RCC 7860 (cell line): ENCODE results near the gene CHST12.
"Not testable (repeated sequence)": the region's sequence is repeated elsewhere in the genome, so short reads cannot be mapped to it uniquely, and the experiment has no call there.

Source experiments
- DNase-seq: peaks from one replicate; pipeline ENCODE4 v3.0.0-alpha.2; 2015; ENCODE audit warnings: low spot score
- FAIRE-seq: peaks from 2 replicates; lab custom pipeline; 2012; peaks lifted over from hg19 to GRCh38; lab: Jason Lieb, UNC

The CHST12 gene

DNA sequence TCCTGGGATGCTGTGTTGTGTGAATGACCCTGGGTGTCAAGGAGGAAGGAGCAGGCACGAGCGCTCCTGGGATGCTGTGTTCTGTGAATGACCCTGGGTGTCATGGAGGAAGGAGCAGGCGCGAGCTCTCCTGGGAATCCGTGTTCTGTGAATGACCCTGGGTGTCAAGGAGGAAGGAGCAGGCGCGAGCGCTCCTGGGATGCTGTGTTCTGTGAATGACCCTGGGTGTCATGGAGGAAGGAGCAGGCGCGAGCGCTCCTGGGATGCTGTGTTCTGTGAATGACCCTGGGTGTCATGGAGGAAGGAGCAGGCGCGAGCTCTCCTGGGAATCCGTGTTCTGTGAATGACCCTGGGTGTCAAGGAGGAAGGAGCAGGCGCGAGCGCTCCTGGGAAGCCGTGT is 25.9 kb upstream of the CHST12 start:
- FAIRE-seq = not testable (repeated sequence)

DNA sequence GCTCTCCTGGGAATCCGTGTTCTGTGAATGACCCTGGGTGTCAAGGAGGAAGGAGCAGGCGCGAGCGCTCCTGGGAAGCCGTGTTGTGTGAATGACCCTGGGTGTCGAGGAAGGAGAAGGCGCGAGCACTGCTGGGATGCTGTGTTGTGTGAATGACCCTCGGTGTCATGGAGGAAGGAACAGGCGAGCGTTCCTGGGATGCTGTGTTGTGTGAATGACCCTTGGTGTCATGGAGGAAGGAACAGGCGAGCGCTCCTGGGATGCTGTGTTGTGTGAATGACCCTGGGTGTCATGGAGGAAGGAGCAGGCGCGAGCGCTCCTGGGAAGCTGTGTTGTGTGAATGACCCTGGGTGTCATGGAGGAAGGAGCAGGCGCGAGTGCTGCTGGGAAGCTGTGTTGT is 25.3 kb upstream of the CHST12 start:
- not testable (repeated sequence) for FAIRE-seq, DNase-seq

More for the DNA sequence above, 25.9 kb upstream of the CHST12 start:
- DNase-seq = not testable (repeated sequence)

DNA sequence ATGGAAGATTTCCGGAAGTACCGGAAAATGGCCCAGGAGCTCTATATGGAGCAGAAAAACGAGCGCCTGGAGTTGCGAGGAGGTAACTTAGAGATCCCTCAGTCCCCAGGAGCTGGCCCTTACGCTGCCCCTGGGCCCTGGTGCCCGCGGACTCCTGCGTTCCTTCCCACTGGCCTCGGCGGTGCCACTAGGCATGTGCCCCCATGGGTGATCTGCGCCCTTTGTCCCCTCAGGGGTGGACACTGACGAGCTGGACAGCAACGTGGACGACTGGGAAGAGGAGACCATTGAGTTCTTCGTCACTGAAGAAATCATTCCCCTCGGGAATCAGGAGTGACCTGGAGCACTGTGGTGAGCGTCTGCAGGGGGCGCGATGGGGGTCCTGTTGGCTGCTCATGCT is 24.2 kb upstream of the CHST12 start:
- no peak for FAIRE-seq
- DNase-seq = no peak

DNA sequence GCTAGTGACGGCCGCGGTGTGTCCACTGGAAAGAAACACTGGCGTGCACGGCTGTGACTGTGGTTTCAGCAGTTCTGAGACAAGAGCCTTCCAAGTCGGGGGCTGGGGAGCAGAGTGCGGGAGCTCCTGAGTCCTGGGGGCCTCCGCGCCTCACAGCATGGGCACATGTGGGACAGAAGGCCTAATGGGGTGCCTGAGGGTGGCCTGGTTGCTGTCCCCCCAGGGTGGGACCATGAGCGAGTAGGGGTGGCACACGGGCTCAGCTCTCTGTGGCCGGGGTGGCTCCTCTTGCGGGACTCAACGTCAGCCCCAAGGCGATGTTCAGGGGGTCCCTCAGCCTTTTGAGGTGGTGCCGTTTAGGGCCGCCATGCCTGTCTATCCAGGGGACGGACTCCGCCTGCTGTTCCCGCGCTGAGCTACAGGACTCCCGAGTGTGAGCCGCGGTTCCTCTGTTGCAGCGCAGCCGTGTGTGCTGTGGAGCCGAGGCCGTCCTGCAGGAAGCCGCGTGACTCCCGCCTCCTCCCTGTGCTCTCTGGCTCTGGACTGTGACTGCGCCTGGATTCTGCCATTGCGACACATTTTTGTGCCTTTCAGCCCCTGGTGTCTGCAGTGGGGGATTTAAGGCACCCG is 23.5 kb upstream of the CHST12 start:
- FAIRE-seq (no peak), DNase-seq (no peak)

DNA sequence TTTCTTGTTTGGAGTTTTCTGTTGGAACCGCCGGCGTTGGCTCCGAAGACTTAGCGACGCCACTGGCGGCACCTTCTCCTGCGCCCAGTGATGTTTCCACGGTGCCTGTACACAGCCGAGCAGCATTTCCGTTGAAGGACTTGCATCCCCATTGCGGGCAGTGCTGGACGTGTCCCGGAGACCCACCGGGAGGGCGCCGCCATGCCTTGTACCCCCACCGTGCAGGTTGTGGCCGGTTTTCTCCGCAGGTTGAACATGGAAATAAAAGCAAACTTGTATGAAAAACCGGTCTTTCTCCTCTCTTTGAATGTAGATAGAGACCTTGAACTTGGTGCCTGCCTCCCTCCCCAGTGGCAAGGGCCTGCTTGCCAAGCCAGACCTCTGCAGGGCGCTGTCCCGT is 22.9 kb upstream of the CHST12 start:
- no peak for DNase-seq
- FAIRE-seq = no peak

DNA sequence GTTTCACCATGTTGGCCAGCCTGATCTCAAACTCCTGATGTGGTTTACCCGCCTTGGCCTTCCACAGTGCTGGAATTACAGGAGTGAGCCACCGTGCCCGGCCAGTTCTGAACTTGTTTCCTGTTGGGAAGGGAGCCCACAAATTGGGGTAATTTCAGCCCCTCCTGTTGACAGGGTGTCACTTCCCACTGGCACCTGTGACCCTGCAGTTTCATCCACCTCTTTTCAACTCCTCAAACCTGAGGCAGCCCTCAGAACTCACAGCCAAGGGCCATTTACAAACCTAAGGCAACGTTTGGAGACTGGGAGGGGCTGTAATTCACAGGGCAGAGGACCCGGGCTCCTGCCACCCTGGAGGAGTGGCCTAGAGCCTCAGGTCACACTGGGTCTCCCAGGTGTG is 22.2 kb upstream of the CHST12 start:
- no peak for DNase-seq
- FAIRE-seq = no peak

DNA sequence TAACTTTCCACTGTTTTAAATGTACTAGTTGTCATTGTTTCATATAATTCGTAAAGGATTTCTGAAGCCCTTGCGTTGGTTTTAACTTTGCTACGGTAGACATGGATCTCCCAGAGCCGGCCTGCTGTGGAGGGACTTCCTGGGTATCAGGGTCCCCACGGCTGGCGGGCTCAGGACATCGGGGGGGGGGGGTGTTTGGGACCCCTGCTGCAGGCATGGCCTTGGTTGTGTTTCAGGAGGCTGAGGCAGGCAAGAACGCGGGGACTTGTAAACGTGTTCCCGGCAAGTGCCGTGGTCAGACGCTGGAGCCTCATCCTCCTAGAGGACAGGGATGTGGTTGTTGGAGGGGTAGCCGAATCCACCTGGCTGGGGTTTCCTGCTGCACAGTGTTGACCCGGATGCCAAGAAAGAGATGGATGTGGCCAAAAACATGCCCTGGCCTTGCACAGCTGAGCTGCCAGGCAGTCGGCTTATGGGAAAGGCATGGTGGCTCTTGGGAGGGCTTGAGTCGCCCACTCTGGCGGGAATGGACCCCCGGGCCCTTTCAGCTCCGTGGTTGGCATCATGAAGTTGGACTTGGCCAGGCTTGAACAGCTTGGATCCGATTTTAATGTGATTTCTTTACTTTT is 21.4 kb upstream of the CHST12 start:
- DNase-seq (no peak), FAIRE-seq (no peak)

DNA sequence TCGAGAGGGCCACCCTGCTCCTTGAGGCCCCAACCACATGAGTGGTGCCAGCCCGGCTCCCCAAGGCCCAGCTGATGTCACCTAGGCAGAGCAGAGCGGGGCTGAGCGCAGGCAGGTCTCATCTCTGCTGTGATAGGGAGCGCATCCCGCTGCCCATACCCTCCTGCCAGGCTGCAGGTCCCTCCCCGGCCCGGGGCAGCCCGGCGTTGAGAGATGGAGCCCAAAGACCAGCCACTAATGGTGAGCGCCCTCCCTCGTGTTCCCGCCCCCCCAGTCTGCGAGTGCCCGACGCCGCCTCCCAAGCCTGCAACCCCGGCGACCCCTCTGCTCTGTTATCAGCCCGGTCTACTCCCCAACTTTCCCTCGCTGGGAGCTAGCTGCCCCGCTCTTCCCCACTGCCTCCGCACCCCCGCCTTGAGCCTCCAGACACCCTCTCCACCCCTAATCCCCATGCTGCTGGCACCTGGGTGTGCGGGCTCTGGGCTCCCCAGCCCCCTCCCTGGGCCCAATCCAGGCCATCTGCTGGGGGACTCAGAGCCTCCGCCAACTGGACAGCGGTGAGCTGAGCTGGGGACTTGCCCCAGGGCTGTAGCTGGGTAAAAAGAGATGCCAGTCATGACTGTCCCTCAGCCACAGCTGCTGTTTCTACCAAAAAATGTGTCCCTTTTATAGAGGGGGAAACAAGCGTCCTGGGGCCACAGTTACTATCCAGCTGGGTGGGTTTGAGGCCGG is 19.7 kb upstream of the CHST12 start:
- FAIRE-seq = no peak

DNA sequence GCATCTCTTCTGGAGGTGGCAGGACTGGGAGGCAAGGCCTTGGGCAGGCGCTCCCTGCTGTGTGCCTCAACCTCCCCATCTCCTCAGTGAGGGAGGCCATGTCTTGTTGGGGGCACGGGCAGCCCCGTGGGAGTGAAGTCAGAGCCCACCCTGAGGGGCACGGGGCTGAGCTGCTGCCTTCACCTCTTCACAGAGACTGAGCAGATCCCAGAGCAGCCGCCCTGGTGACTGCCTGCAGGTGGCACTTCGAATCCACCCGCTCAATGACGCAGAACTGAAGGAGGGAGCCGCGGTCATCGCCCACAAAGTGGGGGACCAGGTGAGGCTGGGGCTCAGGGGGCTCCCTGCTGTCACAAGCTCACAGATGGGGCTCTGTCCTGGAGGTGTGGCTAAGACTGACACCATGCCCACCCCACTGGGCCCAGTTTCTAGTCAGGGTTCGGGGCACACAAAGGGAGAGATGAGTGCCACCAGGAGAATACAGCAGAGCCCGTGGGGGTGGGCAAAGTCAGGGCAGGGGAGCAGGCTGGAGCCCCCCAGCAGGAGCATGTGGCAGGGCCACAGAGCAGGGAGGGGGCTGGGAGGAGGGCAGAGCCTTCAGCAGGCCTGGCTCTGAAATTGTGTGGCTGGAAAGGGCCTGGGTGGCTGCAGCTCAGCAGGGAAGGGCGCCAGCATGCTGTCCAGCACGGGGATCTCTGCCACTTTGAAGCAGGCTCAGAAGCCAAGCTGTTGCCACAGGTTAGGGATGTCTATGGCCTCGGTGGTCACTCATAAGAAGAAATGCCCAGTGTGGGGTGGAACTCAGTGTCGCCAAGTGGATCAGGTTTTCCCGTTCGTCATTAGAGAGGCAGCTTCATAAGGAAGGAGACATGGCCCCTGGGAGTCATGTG is 18.8 kb upstream of the CHST12 start:
- no peak for DNase-seq
- FAIRE-seq = no peak

More for the DNA sequence above, 19.7 kb upstream of the CHST12 start:
- DNase-seq = no peak

DNA sequence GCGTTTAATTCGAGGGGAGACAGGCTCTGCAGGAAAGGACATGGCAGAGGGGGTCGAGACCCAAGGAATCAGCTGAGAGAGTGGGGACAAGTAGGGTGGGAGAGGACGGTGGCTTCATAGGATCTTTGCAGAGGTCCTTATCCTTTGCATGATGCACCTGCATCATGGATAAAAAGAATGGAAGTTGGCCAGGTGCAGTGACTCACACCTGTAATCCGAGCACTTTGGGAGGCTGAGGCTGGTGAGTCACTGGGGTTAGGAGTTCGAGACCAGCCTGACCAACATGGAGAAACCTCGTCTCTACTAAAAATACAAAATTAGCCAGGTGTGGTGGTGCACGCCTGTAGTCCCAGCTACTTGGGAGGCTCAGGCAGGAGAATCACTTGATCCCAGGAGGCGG is 17.3 kb upstream of the CHST12 start:
- DNase-seq = peak; percentile 9
- not testable (repeated sequence) for FAIRE-seq

DNA sequence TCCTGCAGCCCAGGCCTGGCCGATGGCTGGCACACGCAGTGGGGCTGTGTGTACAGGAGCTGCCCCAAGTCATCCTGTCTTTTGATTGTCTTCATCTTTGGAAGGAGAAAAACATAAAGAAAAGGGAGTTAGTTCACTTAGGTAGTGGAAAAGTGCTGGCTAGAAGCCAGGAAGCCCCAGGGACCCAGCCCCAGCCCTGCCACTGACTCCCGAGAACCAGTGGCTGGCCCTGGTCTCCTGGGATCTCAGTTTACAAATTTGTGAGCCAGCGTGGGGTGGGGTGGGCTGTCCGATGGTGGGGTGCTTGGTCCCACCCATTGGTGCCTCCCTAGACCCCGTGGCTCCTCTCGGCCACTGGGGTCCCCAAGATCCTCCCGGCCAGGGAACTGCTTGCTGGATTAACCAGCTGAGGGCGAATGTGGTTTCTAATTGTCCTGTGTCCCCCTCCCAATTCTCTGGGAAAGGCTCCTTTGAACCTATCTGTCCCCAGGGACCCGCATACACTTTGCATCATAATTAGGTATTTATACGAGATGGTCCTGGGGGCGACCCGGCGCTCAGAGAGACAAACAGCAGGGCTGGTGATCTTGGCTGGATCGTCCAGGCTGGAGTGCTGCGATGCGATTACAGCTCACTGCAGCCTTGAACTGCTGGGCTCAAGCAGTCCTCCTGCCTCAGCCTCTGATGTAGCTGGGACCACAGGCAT is 16.3 kb upstream of the CHST12 start:
- FAIRE-seq = no peak
- DNase-seq = no peak

DNA sequence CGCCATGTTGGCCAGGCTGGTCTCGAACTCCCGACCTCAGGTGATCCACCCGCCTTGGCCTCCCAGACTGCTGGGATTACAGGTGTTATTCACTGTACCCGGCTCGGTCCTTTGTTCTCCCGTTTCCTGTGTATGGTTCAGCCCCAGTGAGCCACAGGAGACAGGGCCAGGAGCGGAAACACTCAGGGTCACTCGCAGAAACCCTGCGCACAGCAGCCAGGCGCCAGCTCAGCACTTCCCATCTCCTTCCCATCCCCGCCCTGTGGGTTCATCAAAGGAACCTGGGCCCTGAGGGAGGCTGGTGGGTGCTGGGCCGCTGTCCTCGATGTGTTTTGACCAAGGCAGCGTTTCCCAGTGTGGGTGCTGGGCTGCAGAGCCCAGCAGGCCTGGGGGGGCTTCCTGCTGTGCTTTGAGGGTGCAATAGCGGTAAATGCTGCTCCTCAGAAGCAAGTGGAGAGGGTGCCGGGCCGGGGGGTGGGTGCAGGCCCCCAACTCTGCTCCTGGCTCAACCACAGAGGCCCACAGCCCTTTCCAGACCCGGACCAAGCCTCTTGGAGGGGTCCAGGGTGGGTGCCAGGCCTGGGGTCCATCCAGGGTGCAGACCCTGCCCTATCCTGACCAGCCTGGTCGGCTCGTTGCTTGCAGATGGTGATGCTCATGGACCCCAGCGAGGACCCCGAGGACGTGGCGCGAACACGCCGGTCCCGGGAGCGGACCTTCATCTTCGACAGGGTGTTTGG is 15.3 kb upstream of the CHST12 start:
- DNase-seq (no peak), FAIRE-seq (no peak)

DNA sequence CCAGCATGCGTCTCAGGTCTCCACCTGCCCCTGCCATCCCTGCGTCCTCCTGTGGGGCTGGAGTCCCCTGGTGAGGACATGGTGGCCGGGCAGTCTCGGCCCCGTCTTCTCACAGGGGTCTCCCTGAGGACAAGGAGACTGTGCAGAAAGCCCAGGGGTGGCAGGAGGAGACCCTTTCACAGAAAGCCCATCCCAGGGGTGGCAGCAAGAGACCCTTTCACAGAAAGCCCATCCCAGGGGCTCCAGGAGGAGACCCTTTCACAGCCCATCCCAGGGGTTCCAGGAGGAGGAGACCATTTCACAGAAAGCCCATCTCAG is 14.8 kb upstream of the CHST12 start:
- FAIRE-seq = no peak

DNA sequence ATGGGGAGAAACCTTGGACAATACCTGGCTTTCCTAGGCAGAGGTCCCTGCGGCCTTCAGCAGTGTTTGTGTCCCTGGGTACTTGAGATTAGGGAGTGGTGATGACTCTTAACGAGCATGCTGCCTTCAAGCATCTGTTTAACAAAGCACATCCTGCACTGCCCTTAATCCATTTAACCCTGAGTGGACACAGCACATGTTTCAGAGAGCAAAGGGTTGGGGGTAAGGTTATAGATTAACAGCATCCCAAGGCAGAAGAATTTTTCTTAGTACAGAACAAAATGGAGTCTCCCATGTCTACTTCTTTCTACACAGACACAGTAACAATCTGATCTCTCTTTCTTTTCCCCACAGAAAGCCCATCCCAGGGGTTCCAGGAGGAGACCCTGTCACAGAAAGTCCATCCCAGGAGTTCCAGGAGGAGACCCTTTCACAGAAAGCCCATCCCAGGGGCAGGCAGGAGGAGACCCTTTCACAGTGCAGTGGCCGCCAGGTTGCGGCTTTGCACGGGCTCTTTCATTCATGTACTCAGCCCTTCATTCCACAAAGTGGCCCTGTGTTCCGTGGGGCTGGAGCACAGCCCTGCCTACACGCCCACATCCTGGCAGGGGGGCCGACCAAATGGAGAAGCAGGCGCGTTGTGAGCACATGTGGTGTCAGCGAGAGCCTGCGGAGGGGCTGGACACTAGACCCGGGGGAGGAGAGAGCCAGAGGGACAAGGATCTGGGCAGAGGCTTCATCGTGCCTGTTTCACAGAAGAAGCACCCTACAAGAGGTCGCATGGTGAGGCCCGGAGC is 13.2 kb upstream of the CHST12 start:
- not testable (repeated sequence) for DNase-seq, FAIRE-seq

More for the DNA sequence above, 14.8 kb upstream of the CHST12 start:
- DNase-seq = no peak

DNA sequence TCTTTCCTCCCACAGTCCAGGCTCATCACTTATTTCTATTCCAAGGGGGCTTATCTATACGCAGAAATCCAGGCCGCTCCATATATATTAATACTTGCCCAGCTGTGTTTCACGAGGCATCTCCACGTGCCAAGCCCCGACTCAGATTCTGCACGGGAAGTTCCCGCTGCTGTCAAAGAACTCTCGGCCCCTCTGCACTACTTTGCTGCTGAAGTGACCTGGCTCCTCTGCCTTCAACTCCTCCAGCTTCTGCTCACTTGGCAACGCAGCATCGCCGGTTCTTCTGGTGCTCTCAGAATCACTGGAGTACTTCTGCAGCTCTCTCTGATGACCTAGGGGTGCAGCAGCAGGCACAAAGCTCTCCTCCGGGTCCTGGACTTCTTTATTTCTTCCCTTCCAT is 9.7 kb upstream of the CHST12 start:
- DNase-seq (no peak), FAIRE-seq (no peak)

DNA sequence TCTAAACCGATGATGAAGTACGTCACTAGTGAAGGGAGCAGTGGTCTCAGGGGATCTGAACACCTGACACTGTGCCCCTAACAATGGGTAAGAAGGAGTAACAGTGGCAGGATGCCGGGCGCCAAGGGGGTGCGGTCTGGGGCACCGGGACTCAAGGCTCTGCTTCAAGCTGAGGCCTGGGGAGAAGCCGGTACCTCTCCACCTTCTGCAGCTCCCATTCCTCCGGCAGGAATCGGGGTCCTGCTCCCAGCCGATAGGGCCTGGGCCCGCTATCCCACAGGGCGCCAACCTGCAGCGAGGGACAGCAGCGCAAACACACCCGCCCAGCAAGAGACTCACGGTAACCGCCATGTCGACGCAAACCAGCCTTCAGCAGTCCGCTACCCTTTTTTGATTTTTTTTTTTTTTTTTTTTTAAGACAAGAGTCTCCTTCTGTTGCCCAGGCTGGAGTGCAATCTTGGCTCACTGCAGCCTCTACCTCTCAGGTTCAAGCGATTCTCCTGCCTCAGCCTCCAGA is 8.8 kb upstream of the CHST12 start:
- DNase-seq (no peak), FAIRE-seq (no peak)

DNA sequence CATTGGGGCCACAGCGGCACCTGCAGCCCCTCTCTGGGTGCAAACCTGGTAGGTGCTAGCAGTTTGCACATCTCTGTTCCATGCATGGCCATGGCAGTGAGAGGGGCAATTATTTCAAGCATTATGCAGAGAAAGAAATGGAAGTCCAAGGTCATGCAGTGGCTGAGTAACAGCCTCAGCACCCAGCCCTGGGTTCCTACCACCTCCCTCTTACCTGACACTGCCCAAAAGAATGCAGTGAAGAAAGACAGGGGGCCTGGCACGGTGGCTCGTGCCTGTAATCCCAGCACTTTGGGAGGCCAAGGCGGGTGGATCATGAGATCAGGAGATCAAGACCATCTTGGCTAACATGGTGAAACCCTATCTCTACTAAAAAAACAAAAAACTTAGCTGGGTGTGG is 4.9 kb upstream of the CHST12 start:
- FAIRE-seq = no peak

DNA sequence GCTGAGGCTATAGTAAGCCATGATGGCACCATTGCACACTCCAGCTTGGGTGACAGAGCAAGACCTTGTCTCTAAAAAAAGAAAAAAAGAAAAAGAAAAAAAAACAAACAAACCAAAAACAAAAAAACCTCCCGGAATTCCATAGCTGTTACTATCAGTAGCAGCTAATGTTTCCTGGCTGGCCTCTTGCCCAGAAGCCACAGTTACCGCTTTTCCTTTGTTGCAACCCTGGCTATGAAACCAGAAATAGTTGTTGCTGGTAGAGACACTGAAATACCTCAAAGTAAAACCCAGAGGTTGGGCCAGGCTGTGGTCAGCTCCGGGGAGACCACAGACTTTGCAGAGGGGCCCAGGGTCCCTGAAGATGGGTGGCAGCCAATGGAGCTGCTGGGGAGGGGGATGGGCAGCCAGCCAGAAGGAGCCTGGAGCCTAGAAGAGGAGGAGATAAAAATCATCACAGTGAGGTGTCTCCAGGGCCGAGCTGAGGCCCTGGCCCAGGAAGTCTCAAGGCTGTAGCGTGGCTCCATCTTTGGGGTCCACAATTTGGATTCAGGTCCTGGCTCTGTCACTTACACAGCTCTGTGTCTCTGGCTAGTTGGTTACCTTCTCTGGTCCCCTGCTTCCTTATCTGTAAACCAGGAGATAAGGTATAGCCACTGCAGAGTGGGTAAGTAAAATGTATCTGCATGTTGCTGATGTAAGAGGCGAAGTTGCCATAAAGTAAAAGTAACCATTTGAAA is 3.4 kb upstream of the CHST12 start:
- peak; percentile 94 for FAIRE-seq
- DNase-seq = peak; percentile 91

More for the DNA sequence above, 4.9 kb upstream of the CHST12 start:
- DNase-seq = no peak
